ENCODE measurements around the gene F11R.

DNA sequence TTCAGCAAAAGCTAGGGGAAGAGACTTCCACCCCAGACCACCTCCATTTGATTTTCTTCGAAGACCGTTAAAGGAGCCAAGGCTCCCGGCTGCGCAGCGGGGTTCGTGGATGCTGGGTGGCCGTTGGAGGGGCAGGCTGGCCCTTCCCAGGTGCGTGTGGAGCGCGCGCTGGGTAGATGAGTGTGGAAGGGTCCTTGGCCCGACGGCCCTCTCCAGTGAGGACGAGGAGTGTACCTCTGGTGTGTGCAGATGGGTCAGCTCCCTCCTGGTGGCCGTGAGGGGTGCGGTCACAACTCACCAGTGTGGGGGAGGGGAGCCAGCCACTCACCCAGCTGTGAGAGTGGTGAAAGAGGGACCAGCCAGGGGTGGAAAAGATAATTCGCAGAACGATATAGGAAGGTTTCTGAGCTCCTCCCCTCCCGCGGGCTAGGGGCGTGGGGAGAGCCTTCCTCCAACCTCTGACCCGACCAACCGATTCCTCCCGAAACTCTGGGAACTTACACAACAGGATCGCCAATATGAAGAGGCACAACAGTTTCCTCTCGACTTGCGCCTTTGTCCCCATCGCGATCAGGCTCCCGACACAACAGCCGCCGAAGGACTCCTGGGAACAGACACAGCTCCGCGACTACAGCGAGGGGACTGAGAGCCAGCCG is at the start of gene F11R:
- TF ChIP-seq GABPA (IDR thresholded peaks at IDR 0.05; ENCODE audit: low read depth) = no peak
- TF ChIP-seq, protein P1, sequence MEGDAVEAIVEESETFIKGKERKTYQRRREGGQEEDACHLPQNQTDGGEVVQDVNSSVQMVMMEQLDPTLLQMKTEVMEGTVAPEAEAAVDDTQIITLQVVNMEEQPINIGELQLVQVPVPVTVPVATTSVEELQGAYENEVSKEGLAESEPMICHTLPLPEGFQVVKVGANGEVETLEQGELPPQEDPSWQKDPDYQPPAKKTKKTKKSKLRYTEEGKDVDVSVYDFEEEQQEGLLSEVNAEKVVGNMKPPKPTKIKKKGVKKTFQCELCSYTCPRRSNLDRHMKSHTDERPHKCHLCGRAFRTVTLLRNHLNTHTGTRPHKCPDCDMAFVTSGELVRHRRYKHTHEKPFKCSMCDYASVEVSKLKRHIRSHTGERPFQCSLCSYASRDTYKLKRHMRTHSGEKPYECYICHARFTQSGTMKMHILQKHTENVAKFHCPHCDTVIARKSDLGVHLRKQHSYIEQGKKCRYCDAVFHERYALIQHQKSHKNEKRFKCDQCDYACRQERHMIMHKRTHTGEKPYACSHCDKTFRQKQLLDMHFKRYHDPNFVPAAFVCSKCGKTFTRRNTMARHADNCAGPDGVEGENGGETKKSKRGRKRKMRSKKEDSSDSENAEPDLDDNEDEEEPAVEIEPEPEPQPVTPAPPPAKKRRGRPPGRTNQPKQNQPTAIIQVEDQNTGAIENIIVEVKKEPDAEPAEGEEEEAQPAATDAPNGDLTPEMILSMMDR (IDR thresholded peaks at IDR 0.05; ENCODE audit: insufficient read depth, low read length) = no peak
- TF ChIP-seq POLR2AphosphoS5 (IDR thresholded peaks at IDR 0.05; ENCODE audit: low read depth) = peak; percentile 65; the same call in 1 of the 2 replicates
- TF ChIP-seq, protein P2, sequence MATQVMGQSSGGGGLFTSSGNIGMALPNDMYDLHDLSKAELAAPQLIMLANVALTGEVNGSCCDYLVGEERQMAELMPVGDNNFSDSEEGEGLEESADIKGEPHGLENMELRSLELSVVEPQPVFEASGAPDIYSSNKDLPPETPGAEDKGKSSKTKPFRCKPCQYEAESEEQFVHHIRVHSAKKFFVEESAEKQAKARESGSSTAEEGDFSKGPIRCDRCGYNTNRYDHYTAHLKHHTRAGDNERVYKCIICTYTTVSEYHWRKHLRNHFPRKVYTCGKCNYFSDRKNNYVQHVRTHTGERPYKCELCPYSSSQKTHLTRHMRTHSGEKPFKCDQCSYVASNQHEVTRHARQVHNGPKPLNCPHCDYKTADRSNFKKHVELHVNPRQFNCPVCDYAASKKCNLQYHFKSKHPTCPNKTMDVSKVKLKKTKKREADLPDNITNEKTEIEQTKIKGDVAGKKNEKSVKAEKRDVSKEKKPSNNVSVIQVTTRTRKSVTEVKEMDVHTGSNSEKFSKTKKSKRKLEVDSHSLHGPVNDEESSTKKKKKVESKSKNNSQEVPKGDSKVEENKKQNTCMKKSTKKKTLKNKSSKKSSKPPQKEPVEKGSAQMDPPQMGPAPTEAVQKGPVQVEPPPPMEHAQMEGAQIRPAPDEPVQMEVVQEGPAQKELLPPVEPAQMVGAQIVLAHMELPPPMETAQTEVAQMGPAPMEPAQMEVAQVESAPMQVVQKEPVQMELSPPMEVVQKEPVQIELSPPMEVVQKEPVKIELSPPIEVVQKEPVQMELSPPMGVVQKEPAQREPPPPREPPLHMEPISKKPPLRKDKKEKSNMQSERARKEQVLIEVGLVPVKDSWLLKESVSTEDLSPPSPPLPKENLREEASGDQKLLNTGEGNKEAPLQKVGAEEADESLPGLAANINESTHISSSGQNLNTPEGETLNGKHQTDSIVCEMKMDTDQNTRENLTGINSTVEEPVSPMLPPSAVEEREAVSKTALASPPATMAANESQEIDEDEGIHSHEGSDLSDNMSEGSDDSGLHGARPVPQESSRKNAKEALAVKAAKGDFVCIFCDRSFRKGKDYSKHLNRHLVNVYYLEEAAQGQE (IDR thresholded peaks at IDR 0.05; ENCODE audit: insufficient replicate concordance, low read depth) = no peak
